Measurements from ENCODE around the gene PSMA6.
"Not testable (repeated sequence)": the region's sequence is repeated elsewhere in the genome, so short reads cannot be mapped to it uniquely, and the experiment has no call there.

The PSMA6 gene

DNA sequence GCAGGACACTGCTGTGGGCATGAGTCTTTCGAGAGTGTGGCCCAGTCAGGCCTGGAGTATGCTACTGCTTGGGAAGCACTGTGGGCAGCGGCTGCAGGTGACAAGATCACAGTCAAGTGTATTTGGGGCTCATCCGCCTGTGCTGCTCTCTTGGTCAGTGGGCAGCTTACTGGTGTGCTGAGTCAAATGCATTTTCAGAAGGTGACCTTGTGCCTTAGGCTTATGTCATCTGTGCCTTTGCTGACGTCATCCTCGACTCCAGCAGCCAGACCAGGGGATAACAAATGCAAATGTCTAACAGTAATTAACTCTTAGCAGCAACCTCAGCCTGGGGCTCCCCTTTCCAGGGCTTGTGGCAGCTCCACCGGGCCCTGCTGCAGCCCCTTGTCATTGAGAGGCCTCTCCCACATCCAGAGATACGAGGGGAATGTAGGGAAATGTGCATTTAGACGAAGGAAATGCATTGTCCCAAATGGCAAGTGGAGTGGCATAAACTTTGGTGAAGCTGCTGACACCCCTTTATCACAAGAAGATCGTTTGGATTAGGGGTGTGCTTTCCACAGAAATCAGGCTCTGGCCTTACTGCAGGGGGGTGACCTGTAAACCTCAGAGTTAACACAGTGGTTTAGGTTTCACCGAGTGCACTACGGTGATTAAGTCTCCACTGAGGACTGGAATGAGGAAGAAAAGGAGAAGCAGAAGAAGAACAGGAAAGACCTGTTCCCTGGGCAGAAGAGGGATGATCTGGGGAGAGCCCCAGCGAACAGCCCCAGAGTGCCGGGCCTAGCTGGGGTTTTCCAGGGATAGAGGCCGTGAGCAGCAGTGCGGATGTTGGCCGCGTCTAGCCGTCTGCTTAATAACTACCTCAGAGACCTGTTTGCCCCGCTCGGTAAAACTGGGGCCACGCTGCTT lies 39.7 kb downstream of the PSMA6 start:
- peak; percentile 32 for DNase-seq

DNA sequence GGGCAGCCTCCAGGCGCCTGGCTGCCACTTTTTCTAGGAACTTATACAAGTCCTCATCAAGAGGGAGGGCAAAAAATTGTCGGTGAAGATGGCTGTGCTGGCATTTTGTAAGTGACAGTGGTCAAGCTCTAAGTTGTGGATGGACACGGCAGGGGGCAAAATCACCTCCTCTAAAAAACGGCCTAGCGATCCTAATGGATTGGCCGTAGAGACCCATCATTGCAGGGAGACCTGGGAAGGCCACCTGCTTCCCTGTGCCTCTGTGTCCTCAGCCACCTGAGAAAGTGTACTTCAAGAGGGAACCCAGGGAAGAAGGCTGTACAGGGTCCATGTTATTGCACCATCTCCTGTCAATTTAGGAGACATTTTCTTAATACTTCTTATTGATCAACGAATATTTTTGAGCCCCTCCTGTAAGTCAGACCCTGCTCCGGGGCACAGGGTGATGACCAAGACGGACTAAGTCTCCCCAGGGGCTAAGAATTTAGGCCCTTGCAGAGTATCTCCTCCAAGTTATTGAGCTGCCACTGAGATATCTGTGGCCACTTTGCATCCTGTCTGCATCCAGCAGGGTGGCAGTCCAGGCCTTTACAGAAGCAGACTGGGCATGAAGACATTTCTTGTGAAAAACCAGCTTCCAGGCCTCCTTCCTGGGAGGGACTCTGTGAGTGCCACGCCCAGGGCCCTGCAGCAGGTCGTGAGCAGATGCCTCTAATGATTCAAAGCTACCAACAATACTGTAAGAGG lies 40.5 kb downstream of the PSMA6 start:
- peak; percentile 79 for DNase-seq

DNA sequence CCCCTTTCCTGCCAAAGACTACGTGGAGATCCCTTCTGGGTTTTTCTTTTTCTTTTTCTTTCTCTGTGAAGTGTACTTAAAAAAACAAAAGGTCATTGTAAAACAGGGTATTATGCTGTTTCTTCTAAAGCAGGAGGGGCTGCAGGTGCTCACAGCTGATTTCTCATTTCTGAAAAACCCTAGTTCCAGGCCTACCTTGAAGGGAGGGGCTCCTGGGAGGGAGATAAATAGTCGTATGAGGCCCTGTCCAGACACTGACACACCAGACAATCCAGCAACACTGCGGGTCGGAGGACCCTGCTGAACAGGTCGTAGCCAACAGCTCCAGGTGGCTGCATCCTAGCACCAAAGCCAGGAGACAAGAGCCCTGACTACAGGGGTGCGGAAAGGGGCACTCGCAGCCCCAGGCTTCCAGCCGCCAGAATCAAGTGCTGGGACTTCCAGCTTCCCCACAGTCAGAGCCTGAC lies 41.1 kb downstream of the PSMA6 start:
- no peak for DNase-seq

DNA sequence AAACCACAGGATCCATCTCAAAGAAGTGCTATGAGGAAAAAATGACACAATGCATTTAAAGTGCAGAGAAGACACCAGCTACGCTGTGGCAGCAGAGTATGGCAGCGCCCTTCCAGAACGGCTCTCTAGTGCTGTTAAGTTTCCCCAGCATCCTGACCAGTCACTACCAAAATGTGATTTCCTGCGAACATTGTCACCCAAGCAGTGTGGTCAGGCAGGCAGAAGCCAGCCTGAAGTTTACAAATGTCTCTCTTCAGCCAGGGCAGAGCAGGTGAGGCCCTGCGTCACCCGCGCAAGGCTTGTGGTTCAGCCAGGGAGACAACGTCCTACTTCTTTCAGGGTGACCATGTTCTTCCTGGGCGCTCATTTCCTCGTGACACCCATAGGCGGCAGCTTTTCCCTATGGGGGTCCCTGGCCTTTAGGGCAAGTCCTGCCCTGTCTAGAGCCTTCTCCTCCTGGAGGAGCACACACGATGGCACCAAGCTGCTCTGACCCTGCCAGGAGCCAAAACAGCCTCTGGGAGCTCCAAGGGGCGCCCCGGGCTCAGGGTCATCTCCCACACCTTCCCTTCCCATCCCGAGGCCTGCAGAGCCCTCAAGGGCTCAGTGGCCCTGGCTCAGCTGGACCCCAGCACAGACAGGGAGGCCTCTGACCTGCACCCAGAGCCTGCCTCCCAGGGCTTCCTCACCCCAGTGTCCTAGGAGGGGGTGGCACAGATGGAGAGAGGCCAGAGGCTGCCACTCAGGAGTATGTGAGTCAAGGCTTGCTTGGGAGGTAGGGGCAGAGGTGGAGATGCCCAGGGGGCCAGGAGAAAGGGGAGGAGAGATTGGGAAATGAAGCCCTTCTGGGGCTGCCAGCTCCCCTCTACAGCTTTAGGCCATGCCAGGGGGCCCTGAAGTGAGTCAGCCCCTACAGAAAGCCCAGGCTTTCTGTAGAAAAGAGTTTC lies 41.9 kb downstream of the PSMA6 start:
- peak; percentile 70 for DNase-seq

DNA sequence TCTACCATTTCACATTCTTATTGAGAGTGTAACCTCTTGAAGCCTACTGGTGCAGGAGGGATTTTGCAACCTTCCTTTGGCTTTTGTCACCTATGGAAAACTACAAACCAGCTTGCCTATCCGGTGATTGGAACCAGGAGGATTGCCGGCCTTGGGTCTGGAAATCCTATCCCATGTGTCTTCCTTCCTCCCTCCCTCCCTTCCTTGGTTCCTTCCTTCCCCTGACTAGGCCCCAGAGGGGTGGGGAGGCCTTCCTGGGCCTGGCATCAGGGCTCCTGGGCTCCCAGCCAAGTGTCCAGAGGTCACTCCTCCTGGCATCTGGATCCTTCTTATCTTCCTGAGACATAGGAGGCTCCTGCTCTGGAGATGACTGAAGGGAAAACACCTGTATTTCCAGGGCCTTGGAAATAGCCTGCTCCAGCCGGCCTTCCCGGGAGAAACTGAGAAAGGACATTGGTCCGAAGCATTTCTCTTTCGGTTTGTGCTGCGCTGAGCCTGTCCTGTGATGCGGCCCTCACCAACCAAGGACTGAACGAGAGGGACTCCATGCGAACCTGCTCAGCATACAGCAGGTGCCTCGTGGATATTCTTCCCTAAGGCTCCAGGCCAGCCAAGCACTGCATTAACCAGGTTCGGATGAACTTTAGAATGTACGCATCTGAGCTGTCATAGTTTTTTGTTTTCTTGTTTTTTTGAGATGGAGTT lies 43.4 kb downstream of the PSMA6 start:
- no peak for DNase-seq

DNA sequence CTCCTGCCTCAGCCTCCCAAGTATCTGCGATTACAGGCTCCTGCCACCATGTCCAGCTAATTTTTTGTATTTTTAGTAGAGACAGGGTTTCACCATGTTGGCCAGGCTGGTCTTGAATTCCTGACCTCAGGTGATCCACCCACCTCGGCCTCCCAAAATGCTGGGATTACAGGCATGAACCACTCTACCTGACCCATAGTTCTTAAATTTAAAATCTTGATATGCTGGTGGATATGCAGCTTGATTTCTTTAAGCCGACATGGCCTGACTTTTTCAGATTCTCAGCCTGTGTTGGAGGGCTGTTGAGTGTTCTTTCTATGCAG lies 44.0 kb downstream of the PSMA6 start:
- DNase-seq: not testable (repeated sequence)

DNA sequence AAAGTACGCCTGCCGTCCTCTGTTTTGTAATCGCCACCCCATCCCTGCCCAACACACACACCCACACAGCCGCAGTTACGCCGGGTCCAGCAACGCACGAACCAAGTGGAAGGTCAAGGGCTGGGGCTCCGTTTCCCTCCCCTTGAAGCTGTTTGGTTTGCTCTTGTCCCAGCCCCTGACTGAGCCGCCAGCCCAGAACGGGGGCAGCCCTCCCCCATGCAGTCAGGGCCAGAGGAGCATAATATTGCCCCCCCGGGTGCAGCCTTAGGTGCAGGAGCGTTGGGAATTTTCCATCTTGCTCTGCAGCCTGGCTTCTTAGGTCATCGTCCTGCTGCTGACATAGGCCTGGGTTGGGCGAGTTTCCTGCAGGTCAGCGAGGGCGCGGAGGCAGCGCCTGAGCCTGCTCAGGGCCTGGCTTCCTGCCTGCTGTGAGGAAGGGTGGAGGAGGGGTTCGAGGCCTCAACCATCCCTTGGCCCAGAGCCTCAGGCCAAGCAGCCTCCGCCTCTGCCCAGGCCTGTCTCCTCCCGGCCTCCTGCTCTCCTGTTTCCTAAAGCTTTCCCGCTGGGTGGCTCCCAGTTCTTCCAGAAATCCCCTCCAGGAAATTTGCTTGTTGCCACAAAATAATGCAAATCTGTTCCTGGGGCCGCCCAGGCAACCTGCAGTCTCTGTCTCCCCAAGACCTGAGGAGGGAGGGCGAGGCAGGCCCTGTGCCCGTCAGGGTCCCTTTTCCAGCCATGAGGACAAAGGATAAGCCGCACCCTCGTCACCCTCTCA lies 44.5 kb downstream of the PSMA6 start:
- no peak for DNase-seq

DNA sequence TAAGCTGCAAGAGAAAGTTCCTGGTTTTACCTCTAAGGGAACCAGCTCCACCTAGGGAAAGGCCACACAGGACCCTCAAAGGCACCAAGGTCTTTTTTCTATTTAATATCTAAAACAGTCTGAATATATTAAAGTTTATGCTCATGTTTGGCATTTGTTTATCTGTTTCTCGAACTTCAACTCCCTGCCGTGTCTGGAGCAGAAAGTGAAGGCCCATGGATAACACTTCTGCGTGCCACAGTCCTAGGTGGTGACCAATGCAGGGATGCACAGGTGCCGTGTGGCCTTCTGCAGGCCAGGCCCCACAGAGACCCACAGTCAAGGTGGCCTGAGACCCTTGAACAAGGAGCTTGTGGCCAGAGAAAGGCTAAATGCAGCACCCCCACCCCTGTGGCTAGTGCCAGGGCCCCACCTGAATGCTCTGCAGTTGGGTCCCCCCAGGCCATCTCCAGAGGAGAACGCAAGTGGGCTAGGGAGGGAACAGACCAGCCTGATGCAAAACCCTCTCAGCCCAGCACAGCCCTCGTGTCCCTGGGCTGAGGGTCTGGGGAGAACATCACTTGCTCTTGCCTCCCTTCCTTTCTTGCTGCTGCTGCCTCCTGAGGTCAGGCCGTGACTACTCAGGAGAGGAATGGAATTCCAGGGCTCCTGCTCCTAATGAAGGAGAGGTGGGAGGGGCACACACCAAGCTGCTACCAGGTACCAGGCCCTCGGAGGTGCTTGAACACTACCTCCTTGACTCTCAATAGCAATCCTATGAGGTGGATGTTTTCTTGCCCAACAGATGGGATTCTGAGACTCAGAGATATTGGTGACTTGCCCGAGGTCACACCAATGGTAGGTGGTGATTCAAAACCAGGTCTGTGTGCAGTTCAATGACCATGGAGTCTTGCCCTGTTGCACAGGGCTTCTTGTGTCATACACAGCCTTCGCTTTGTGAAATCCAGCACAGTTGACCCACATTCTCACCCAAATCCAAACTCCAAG lies 45.4 kb downstream of the PSMA6 start:
- no peak for DNase-seq

DNA sequence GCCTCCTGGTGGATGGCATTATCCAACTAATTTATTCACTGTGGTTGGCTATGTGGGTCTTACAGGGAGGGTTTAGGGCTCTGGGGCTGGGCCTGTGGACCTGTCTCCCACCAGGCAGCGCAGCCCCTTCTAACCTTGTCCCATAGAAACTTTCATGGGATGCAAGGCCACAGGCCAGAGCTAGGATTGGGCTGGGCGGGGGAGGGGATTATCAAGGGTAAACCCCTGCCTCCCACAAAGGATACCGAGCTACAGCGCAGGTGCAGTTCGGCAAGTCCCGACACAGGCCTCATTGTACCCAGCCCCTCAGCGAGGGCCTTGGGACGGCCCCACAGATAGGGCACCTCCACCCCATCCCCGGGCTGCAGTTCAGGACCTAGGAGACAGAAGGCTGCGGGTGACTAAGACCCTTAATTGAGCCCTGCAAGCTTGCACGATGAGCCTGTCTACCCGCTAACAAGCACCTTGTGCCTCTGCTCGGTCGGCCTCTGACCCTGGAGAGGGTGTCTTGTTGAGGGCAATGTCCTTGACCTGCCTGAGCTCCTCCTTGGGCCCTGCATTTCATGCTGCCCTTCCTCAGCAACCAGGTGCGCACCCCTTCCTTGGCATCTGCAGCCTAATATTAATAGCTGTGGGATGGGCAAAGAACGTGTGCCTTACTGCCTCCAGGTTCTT lies 46.7 kb downstream of the PSMA6 start:
- DNase-seq: no peak

DNA sequence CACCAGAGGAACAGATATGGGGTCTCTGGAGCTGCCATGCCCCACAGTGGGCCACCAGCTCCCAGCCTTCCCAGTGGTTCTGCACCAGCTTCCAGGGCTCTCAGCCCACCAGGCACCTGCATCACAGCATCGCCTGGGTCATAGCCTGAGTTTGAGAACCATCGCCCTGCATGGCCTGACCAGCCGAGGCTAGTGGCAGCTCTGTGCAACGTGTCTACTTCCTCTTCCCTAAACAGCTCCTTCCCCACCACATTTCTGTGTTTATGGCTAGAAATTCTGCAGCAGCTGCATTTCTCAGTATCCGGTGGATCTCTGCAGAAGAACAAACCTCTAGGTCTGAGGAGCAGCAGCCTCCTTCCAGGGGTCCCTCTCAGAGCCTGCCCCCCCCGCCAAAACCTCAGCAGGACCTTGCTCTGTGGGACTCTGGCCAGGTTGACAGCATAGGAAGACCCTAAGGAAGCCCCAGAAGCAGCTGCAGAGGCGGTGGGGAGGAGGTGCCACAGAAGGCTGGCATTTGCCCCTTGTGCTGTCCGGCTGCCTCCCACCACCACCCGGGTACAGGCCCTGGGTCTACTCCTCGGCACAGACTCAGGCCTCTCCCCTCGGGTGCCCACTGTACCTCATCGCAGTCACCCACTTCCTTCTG lies 47.7 kb downstream of the PSMA6 start:
- DNase-seq: no peak

DNA sequence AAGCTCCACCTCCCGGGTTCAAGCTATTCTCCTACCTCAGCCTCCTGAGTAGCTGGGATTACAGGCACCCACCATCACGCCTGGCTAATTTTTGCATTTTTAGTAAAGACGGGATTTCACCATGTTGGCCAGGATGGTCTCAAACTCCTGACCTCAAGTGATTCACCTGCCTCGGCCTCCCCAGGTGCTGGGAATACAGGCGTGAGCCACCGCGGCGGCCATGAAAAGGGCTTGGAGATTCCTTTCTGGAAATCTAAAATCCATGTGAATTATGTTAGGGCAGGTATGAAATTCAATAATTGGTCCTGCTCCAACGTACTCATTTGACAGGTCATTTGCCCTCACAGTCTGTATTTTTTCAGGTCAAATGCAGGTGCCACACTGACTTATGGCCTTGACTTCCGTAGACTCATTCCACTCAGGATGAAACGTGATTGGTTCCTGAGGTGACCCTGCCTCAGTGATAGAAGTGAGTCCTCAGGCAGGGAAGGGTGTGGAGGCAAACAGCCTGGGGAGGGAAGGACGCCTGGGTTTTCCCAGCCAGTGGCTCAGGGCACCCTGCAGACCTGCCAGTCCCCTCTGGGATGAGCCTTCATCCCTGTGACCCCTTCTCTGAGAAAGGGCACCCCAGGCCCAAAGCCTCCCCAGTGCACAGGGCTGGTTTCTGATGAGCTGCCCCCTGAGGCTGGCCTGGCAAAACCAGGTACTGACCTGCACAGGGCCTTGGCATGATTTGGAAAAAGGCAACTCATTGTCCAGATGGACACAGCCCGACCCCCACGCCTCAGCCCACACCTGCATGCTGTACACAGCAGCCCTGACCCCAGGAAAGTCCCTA lies 48.7 kb downstream of the PSMA6 start:
- DNase-seq: no peak

DNA sequence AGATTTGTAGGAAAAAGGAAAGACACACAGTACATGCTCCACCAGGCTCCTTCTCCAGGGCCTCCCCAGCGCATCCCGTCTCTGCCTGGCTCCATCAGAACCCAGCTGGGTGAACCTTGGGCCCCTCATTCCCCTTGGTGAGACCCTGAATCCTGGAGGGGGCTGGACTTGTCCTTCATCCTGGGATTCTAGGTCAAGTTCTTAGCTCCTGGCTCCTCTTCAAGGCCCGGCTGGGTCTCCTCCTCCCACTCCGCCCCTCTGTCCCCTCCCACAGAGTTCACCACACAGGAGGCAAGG lies 49.2 kb downstream of the PSMA6 start:
- DNase-seq: no peak

DNA sequence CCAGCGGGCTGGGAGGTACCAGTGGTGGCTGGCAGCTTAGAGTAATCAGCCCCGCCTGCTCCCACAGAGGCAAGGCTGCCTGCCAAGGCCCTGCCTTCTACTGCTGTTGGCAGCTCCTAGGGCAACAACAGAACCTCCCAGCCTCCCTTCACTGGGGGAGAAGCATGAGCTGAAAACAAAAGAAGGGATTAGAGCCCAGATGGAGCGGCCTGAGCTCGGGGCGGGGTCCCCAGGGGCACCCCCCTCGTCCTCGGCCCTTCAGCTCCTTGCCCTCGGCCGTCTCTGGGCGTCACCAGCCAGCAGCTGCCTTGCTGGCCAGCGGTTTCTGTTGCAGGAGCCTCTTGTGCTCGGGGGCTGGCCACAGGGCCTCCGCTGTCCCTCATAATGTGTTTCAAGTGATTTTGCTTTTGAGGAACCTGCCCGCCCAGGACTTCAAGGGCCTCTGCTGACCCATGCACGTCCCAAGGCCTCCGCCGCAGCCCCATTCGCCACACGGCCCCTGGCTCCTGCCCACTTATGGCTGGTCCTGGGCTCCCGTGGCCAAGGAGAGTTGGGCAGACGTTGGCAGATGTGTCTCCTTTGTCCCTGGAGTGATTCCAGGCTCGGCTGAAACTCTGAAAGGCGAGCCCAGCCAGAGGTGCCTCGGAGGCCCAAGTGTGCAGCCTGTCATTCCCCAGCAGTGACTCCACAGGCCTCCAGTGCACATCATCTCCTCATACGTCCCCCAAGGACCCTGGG lies 49.7 kb downstream of the PSMA6 start:
- peak; percentile 39 for DNase-seq

DNA sequence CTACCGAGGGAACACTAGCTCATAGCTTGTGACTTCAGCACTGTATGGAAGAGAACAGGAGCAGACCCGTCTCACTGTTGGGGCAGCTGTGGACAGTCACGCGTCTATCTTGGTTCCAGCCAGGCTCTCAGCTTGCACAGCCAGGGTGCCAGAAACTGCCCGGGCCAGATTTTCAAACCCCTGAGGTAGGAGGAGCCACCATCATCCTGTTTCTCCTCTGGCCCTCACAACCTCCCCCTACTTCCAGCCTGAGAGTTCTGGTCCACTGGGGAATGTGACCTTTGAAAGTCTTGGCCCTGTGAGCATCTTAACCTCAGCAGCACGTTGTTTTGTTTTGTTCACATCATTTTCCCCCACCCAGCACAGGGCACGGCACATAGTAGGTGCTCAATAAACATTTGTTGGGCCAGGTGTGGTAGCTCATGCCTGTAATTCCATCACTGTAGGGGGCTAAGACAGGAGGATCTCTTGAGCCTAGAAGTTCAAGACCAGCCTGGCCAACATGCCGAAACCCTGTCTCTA lies 50.4 kb downstream of the PSMA6 start:
- DNase-seq: no peak

DNA sequence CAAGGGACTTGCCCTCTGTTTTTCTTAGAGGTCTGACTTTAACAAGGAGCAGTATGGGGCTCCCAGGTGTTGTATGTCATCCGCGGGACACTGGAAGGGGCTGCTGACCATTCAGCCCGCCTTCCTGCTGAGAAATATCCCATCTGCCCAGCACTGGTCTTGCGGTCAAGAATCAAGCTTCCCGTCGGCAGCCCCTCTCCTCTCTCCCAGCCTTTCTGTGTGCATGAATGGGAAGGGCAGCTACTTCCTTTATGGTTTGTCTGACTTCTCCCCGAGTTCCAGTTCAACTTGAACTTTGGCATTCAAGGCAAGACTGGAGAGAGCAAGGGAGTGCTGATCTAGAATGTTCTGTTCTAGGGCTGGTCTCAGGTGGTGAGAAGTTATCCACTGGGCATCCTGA lies 51.5 kb downstream of the PSMA6 start:
- DNase-seq: no peak

DNA sequence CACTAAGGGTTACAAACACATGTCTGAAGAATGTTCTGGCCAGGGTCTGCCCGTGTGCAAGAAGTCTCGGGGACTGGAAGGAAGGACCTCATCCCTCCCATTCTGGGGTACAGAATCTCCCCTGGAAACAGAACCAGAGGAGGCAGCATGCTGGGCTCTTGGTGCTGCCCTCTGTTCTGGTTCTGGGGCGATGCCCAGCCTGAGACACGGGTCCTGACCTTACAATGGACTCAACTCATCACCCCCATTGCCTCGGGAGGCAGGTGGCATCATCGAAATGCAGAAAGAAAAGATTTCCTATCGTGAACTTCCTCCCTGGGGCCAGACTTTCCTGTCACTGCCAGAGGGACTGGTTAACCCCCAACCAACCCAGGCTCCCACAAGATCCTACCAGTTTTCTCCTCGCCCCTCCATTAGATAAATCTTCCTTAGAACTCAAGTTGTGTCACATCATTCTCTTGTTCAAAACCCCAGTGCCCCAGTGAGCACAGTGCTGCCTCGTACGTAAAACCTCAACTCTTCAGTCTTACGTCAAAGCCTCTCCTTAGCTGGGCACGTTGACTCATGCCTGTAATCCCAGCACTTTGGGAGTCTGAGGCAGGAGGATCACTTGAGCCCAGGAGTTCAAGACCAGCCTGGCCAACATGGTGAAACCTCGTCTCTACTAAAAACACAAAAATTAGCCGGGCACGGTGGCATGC lies 52.1 kb downstream of the PSMA6 start:
- DNase-seq: no peak

Measured in activated CD4-positive, alpha-beta T cell treated with anti-CD3 and anti-CD28 coated beads, Interleukin-10, Interleukin-2, amounts not matched to agents 100 ng/mL and 50 ng/mL, durations not matched to agents 16 hours and 8 hours (primary cell).